GM19463 (cell line): Measurements from ENCODE around the gene SLC12A4.
"Not testable (repeated sequence)": the region's sequence is repeated elsewhere in the genome, so short reads cannot be mapped to it uniquely, and the experiment has no call there.

Source experiments
- ATAC-seq: cut with Tn5 transposase; IDR thresholded peaks from one replicate; pipeline ENCODE4 v1.9.1; 2021; ENCODE audit warnings: mild to moderate bottlenecking, moderate library complexity; ENCODE audit not compliant: unreplicated experiment

The SLC12A4 gene

GRCh38 chr16:67968400-67969253 lies at the start of gene SLC12A4:
SLC12A4 (minus strand) TSS chr16:67968637; CDS start chr16:67968553, 84 bp downstream.
- ATAC-seq: peak; percentile 84

GRCh38 chr16:68015681-68016080 lies 47.2 kb upstream of the SLC12A4 start, which contains the start of gene DPEP2NB:
DPEP2NB (minus strand) TSS chr16:68015911; CDS start chr16:68015770, 141 bp downstream.
- no peak for ATAC-seq

GRCh38 chr16:68013440-68013839 lies 45.0 kb upstream of the SLC12A4 start:
- ATAC-seq: no peak

GRCh38 chr16:68009872-68010271 lies 41.4 kb upstream of the SLC12A4 start:
- ATAC-seq: not testable (repeated sequence)

GRCh38 chr16:68009157-68009735 lies 40.8 kb upstream of the SLC12A4 start:
- ATAC-seq: no peak

- ATAC-seq: no peak
Observed at GRCh38 chr16:68005786-68006286, 37.4 kb upstream of the SLC12A4 start.

- ATAC-seq: no peak
Observed at GRCh38 chr16:68005211-68005610, 36.8 kb upstream of the SLC12A4 start.

GRCh38 chr16:68003031-68003430 lies 34.6 kb upstream of the SLC12A4 start:
- no peak for ATAC-seq

- ATAC-seq: no peak
Observed at GRCh38 chr16:68000450-68000849, 32.0 kb upstream of the SLC12A4 start.

GRCh38 chr16:67999985-68000384 lies 31.5 kb upstream of the SLC12A4 start:
- ATAC-seq: no peak

- ATAC-seq: not testable (repeated sequence)
Observed at GRCh38 chr16:67998779-67999688, 30.6 kb upstream of the SLC12A4 start, which contains the start of gene DPEP2. DPEP2 (minus strand) TSS chr16:67999484; CDS start chr16:67993212, 6,272 bp downstream.

GRCh38 chr16:67998231-67998778 lies 29.9 kb upstream of the SLC12A4 start:
- ATAC-seq: not testable (repeated sequence)

- ATAC-seq: no peak
Observed at GRCh38 chr16:67996666-67997065, 28.2 kb upstream of the SLC12A4 start.

GRCh38 chr16:67995423-67995822 lies 27.0 kb upstream of the SLC12A4 start:
- no peak for ATAC-seq

- ATAC-seq: not testable (repeated sequence)
Observed at GRCh38 chr16:67994040-67994408, 25.6 kb upstream of the SLC12A4 start.

GRCh38 chr16:67993207-67994039 lies 25.0 kb upstream of the SLC12A4 start:
- ATAC-seq: peak; percentile 74

GRCh38 chr16:67992661-67993206 lies 24.3 kb upstream of the SLC12A4 start:
- ATAC-seq: no peak

- ATAC-seq: no peak
Observed at GRCh38 chr16:67990018-67990386, 21.6 kb upstream of the SLC12A4 start.

- ATAC-seq: no peak
Observed at GRCh38 chr16:67989322-67990017, 21.0 kb upstream of the SLC12A4 start.
